SKM-1 (cell line): ENCODE data around the gene ZDHHC22.

ENCODE experiments used
- DNase-seq: peaks from one replicate; lab custom pipeline; 2025; ENCODE audit not compliant: unreplicated experiment; lab: John Stamatoyannopoulos, UW

Gene ZDHHC22

GRCh38 chr14:77158175-77158881 is 16.7 kb upstream of the ZDHHC22 start:
- DNase-seq, result no peak

GRCh38 chr14:77157740-77158139 is 16.1 kb upstream of the ZDHHC22 start:
- no peak for DNase-seq

DNA sequence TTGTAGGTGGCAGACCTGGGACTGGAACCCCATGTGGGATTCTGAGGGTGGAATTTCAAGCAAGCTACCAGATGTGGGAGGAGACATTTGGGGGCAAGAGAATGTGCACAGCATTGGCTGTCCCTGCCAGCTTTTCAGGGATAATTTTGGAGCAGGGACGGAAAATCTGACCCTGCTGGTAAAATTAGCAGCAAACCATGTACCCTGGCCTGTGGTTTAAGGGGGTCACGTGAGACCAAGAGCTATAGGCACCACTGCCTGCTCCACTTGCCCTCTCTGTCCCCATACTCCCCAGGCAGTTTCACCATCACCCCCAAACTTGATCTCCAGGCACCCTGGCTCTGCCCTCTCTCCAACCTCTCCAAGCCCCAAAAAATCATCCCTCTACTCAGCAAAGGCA is 13.5 kb upstream of the ZDHHC22 start:
- no peak for DNase-seq

DNA sequence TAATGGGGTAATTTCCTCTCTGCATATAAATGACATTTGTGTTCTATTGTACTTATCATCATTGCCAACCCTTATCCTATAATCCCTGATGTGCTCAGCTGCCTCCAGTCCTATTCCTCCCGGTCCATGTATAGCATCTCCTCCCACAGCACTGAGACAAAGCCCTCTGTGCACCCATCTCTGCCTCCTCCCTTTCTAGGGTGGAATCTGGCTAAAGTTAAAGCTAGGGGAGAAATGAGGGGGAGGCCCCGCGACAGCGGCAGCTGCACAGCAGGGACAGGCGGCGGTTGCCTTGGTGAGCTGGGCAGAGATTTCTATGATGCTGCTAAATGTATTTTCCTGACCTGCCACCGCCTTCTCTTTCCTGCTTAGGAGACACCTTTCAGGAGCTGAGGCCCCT is 12.8 kb upstream of the ZDHHC22 start:
- DNase-seq, result no peak

- DNase-seq, result no peak
These were observed 12.2 kb upstream of the ZDHHC22 start for GRCh38 chr14:77153802-77154201.

GRCh38 chr14:77151918-77152588 is 10.5 kb upstream of the ZDHHC22 start:
- peak; percentile 4 for DNase-seq

DNA sequence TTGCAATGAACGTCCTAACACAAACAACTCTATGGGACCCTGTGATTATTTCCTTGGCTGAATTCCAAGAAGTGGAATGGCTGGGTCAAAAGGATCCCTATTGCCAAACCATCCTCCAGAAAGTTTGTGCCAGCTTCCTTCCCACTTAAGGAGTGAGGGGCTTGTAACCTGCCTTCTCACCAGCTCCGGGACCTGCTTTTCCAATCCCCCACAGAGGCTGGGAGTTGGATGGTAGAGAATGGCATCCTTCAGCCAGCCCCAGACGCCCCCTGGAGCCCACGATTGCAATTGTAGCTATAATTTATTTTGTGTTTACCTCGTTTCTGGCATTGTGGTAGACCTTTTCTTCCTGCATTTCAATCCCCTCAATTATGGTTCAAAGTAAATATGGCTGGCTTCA is 9.7 kb upstream of the ZDHHC22 start:
- DNase-seq, result no peak

DNA sequence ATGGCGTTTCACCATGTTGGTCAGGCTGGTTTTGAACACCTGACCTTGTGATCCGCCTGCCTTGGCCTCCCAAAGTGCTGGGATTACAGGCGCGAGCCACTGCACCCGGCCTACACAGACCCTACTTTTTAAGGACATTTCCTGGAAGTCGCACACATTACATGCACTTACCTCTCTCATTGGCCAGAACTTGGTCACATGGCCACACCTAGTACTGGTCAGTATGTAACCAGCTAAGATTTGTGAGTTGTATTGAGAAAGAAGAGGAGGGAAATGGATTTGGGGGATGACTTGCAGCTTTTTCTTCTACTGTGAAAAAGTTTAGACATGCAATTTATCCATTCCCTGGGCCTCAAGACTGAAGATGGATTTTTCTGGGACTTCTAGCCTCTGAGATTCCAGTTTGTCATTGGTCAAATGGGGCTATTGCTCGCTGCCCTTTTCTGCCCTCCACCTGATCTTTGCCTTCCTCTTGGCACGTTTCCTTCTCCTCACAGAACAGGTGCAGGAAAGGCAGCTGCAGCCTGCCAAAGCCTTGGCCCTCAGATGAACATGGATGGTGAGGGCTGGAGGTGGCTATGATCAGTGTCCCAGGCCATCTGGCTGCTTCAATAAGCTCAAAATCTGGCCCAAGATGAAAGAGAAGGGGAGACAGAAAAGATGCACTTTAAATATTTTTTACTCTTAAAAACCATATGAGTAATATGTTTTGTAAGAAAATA is 7.1 kb upstream of the ZDHHC22 start:
- no peak for DNase-seq

GRCh38 chr14:77145975-77146740 is 4.6 kb upstream of the ZDHHC22 start:
- DNase-seq, result no peak

DNA sequence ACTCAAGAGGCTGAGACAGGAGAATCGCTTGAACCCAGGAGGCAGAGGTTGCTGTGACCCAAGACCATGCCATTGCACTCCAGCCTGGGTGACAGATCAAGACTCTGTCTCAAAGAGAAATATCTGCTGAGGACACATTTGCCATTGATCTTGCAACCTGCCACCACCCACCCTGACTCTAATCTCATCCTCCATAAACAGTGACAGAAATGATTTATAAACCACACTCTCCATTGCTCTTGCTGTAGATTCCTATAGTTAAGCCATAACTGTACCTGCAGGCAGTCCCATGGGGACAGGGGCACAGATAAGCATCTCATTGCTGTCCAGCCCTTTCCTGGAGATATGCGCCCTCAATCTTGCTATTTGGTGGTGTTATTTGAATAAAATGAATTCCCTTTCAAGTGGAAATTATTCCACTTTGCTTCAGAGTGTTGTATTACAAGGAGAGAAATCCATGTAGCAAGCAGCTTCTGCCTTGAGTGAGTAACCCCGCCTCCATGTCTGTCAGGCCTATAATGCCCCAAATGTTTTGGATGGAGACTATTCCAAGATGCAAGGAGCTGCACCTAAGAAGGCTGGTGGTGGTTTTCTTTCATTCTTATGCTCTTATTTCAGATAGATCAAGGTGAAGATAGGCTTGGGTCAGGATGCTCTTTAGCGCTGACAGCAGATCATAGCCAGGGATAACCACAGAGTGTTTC is 3.0 kb upstream of the ZDHHC22 start:
- no peak for DNase-seq

DNA sequence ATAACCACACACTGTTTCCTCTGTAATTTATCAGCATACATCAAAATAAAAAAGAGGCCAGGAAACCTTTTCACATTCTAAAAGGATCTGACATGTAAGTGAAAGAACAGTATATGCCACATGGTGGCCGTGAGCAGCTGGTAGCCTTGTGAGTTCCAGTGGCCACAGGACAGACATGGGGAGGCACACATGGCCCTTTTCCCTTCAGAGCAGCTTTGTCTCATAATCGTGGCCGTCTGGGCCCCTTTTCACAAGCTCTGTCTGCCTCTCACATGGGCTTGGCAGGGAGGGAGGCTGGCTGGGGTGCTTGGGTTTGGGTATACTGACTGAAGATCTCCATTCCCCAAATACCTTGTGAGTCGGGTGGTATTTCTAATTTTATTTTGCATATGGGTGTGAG is 1.5 kb upstream of the ZDHHC22 start:
- no peak for DNase-seq

GRCh38 chr14:77142005-77142800 is 612 bp upstream of the ZDHHC22 start:
- DNase-seq, result no peak

DNA sequence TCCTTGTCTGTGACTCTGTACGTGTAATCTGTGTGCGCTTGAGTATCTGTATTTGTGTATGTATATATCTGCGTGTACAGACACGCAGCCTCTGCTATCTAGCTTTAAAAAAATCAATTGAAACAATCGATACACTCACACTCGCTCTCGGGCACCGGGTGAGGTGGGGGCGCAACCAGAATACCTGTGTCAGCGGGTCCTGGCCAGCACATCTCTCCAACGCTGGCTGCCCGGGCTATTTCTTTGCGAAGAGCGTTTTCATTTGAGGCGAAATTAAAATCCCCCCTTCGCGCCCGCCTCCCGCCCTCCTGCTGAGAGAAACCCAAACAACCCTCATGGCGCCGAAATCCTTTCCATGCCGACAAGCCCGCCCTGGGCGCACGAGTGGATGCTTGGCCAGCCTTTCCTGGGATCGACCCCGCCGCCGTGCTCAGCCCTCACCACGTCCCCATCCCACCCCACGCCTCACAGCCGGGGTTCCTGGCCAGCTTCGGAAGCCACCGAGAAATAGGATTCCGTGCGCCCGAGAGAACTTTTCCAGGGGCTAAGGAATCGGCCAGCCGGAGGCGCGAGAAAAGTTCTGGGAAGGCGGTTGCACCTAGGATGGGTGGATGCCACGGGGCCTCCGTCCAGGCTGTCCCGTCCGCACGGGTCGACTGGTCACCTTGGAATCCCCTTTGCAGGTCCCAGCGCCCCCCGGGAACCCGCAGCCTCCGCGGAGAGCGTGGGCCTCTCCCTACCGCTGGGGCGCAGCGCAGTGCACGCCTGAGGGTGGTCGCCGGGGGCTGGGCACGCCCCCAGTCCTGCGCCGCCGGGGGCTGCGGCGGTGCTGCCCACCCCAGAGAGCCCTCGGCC is 1.0 kb downstream of the ZDHHC22 start:
- DNase-seq, result no peak

DNA sequence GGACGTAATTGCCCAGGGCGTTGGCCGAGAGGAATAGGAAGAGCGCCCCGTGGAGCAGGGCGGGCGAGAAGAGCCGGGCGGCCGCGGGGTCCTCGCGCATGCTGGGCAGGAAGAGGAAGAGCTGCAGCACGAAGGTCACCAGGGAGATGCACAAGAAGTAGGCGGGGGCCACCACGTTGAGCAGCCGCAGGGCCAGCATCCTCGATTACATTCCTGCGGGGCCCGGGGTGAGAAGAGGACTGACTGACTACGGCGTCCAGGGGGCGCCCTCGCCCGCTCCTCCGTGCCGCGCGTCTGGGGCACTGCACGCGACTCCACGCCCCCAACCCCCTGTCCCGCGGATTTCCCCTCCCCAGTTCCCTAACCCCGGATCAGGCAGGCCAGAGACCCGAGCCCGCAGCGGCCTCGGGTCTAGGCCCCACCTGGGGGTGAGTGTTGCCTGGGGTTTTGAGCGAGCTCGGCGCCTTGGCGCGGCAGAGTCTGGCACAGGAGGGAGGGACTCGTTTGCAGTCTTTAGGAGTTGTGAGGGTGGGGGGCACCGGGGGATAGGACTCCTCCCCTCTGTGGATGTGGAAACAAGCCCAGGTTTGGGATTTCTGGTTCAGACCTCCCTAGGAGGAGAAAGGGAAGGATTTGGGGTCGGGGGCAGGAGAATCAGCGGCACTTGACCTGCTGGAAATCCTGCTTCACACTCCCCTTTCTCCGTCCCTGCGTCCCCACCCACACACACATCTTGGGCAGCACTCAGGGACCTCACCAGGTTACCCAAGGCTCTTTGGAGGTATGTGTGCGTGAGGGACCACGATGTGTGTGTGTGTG is 1.8 kb downstream of the ZDHHC22 start:
- no peak for DNase-seq

DNA sequence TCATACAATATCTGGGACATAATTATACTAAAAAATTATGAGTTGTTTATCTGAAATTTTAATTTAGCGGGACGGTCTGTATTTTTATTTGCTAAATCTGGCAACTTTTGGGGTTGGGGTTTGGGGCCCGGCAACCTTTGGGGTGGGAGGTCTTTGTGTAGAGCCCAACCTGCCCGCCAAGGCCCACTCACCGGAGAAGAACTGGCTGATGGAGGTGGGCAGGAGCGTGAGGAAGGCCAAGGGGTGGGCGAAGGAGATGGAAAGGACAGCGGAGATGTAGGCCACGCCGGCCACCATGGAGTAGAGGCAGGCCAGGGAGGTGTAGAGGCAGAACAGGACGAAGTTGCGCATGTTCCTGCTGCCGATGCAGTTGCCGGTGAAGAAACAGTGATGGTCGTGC is 2.6 kb downstream of the ZDHHC22 start:
- DNase-seq, result no peak

- no peak for DNase-seq
These were observed 7.8 kb downstream of the ZDHHC22 start for GRCh38 chr14:77133720-77134338.

DNA sequence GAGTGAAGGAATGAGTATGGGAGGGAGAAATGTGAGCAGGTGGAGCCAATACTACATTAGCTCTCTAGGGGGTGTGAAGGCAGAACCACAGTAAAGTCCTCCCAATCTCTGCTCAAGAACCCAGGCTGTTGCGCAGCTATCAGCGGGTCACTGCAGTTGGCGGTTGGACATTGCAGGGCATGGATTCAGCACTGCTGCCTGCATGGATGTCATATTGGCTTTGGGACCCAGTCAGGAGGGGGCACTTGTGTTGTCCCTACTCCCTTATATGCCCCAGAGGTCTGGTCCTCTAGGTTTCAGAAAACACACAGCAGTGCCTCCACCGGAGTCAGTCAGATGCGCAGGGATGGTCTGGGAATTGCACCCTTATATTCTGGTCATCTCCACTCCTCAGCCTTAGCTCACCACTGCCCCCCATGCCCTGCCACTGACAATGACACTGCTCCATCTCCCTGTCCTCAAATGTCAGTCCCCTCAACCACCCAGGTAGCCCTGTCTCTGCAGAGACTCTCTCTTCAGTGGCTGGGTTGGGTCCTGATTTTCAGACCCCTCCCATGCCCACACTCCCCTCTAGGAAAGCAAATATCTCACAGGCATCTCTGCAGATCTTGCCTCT is 9.6 kb downstream of the ZDHHC22 start:
- no peak for DNase-seq
